PC-9 (cell line): ENCODE measurements around the gene CRAMP1. TPM values are rescaled to one million over a fixed set of nuclear protein-coding genes. Genes with fewer than 3 reads are reported as not detected.
A peak's percentile ranks its signal among the peaks of the same experiment; 100 is the strongest.

Source experiments
- BruUV-seq: library from RNA; stranded (reverse); fragments of 400-500 nt; replicated peaks from 2 replicates; lab custom pipeline; 2021; lab: Mats Ljungman, UMichigan
- CTCF ChIA-PET: fragments of 300-600 bp; sonication (Branson Sonifier 250); formaldehyde crosslinking; loops from one replicate; lab custom pipeline; 2022; ENCODE audit warnings: antibody characterized with exemption; lab: Charles Lee
- POLR2A ChIA-PET: fragments of 300-600 bp; sonication (Branson Sonifier 250); formaldehyde crosslinking; loops from one replicate; lab custom pipeline; 2022; ENCODE audit warnings: antibody characterized with exemption; ENCODE audit not compliant: unreplicated experiment; lab: Charles Lee
- DNase-seq, 2 experiments: peaks; one replicate each; pipeline versions ENCODE4 v3.0.0 to v3.0.0-alpha.2; 2015 to 2022; ENCODE audit warnings: mixed read lengths in 1 of 2
- H2AFZ ChIP-seq: fragments of 200-600 bp; sonication (generic); 2 replicates; pipeline ENCODE4 v1.8.1; 2017; ENCODE audit warnings: antibody characterized with exemption
- H3F3A ChIP-seq: fragments of 200-600 bp; sonication (generic); 2 replicates; pipeline ENCODE4 v1.8.1; 2017; ENCODE audit warnings: antibody characterized with exemption, mild to moderate bottlenecking, low read depth; ENCODE audit not compliant: insufficient read depth
- H3K27ac ChIP-seq: fragments of 200-600 bp; sonication (generic); 2 replicates; pipeline ENCODE4 v1.6.1; 2016; ENCODE audit warnings: mixed run types
- H3K27me3 ChIP-seq: fragments of 200-600 bp; sonication (generic); 2 replicates; pipeline ENCODE4 v1.6.1; 2016; ENCODE audit warnings: low read depth, mixed run types; ENCODE audit not compliant: insufficient read depth
- H3K36me3 ChIP-seq: fragments of 200-600 bp; sonication (generic); 2 replicates; pipeline ENCODE4 v1.6.1; 2016; ENCODE audit warnings: low read depth, mixed run types
- H3K4me1 ChIP-seq: fragments of 200-600 bp; sonication (generic); replicated peaks from 2 replicates; pipeline ENCODE4 v1.6.1; 2016; ENCODE audit warnings: mixed run types; ENCODE audit not compliant: insufficient read depth
- H3K4me2 ChIP-seq: fragments of 200-600 bp; sonication (generic); 2 replicates; pipeline ENCODE4 v1.6.1; 2017; ENCODE audit warnings: mixed run types
- H3K4me3 ChIP-seq: fragments of 200-600 bp; sonication (generic); 2 replicates; pipeline ENCODE4 v1.6.1; 2016; ENCODE audit warnings: mixed run types
- H3K79me2 ChIP-seq: fragments of 200-600 bp; sonication (generic); 2 replicates; pipeline ENCODE4 v1.6.1; 2017; ENCODE audit warnings: low read depth, mixed run types
- H3K9me2 ChIP-seq: fragments of 200-600 bp; sonication (generic); 2 replicates; pipeline ENCODE4 v1.8.1; 2017; ENCODE audit warnings: mild to moderate bottlenecking; ENCODE audit not compliant: insufficient read depth
- H3K9me3 ChIP-seq: fragments of 200-600 bp; sonication (generic); 2 replicates; pipeline ENCODE4 v1.8.1; 2016; ENCODE audit warnings: low read depth; ENCODE audit not compliant: insufficient read depth
- H4K20me1 ChIP-seq: fragments of 200-600 bp; sonication (generic); 2 replicates; pipeline ENCODE4 v1.8.1; 2017; ENCODE audit not compliant: insufficient read depth
- CTCF ChIP-seq: fragments of 200-600 bp; sonication (generic); conservative IDR thresholded peaks from 2 replicates; pipeline ENCODE4 v1.6.1; 2017; ENCODE audit warnings: mixed run types, antibody characterized with exemption, mild to moderate bottlenecking, moderate library complexity
- EZH2 ChIP-seq: fragments of 200-600 bp; sonication (generic); IDR thresholded peaks from 2 replicates; pipeline ENCODE4 v1.8.0; 2017; ENCODE audit warnings: antibody characterized with exemption, low read depth
- intact Hi-C: fragments of 100-400 bp; cut with micrococcal nuclease; formaldehyde crosslinking; loops from one replicate; pipeline ENCODE4 v1.10.0; 2022; ENCODE audit not compliant: unreplicated experiment
- total RNA-seq: library from RNA; stranded (reverse); gene quantifications from 2 replicates; pipeline ENCODE4 v1.2.3, GENCODE V29; 2021

The CRAMP1 gene
- total RNA-seq, 1 experiment from 2014 or later, result 22.7 TPM

- ChIA-PET CTCF (no interaction called here), POLR2A (interaction anchor here (0.5 kb wide), 1 partner anchor 19 kb away, joined by 4 read pairs; no protein-coding TSS in a partner anchor)
- DNase-seq, result no peak
- H3K4me1 ChIP-seq, result peaks cover 89% of the 10 kb centered on the region
- H3K4me2 ChIP-seq, result peak overlapping the region; percentile 81
- H3K4me3 ChIP-seq, result peak overlapping the region; percentile 38; the same call in 1 of the 2 replicates
- no peak overlapping the region for H2AFZ ChIP-seq
- intact Hi-C loops, result loop anchor here (5.0 kb wide), 1 partner anchor 75 kb away; the partner anchor contains the start of genes CRAMP1 and IFT140
- H3K27ac ChIP-seq, result peak overlapping the region; percentile 99
- H3F3A ChIP-seq, result peaks cover 93% of the 10 kb centered on the region
- no peak for TF ChIP-seq EZH2
- no peak for TF ChIP-seq CTCF
- H3K27me3 ChIP-seq, result no peaks in the 10 kb centered on the region
- H3K9me2 ChIP-seq, result no peaks in the 10 kb centered on the region
- H3K36me3 ChIP-seq, result peaks cover 62% of the 10 kb centered on the region
- H3K79me2 ChIP-seq, result peaks cover 92% of the 10 kb centered on the region
- H3K9me3 ChIP-seq, result 0 out of 2 replicates have a peak, but pooled peaks cover 5% of the 10 kb centered on the region
- BruUV-seq, result no TSS peak
- H4K20me1 ChIP-seq, result no peaks in the 10 kb centered on the region
Observed at GRCh38 chr16:1687427-1688316, 75.5 kb downstream of the CRAMP1 start.

DNA sequence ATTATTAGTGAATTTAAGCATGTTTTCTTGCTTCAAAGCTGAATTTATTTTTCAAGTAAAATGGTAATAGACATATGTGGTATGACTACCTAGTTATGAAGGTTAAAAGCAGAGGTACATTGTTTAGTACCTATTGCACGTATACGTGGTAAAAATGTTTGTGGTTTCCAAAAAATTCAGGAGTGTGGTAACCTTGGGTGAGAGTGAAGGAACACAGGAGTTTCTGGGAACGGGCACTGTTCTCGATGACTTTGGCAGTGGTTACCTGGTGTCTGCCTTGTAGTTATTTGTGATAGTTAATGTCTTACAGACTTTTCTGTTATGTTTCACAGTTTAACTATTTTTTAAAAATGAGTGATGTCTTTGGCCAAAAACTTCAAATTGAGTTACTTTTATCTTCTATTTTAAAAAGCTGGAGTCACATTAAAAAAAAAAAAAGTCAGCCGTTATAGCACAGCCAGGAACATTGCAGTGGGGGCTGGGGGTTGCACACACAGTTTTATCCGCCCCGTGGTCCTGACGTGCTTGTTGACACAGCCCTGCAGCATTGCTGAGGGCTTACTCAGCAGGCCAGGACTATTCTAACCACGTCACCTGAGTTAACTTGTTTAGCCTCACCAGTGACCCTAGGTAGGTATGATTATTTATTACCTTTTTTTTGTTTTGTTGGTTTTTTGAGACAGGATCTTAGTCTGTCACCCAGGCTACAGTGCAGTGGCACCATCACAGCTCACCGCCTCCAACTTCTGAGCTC, 76.8 kb downstream of the CRAMP1 start:
- Histone ChIP-seq H3K27ac (peak overlapping the region; percentile 99), H4K20me1 (no peaks in the 10 kb centered on the region), H3K9me2 (no peaks in the 10 kb centered on the region), H3K4me3 (peak overlapping the region; percentile 38; the same call in 1 of the 2 replicates), H3F3A (peaks cover 82% of the 10 kb centered on the region), H3K4me2 (peak overlapping the region; percentile 81), H3K4me1 (peaks cover 87% of the 10 kb centered on the region), H2AFZ (no peak overlapping the region), H3K36me3 (peaks cover 67% of the 10 kb centered on the region), H3K27me3 (no peaks in the 10 kb centered on the region), H3K9me3 (0 out of 2 replicates have a peak, but pooled peaks cover under 1% of the 10 kb centered on the region), H3K79me2 (peaks cover 92% of the 10 kb centered on the region)
- ChIA-PET POLR2A (interaction anchor here (0.6 to 1.0 kb wide), 3 partner anchors 11 to 55 kb away, joined by 3 to 6 read pairs (median 6); partner anchors contain the start of gene JPT2), CTCF (interaction anchor here (0.5 kb wide), 1 partner anchor 167 kb away, joined by 4 read pairs; no protein-coding TSS in a partner anchor)
- DNase-seq, result peak; percentile 91 to 97
- intact Hi-C loops, result loop anchor here (1.0 to 5.0 kb wide), 3 partner anchors 11 to 77 kb away; partner anchors contain the start of genes CRAMP1, IFT140 and JPT2
- TF ChIP-seq CTCF (no peak), EZH2 (no peak)
- no TSS peak for BruUV-seq

DNA sequence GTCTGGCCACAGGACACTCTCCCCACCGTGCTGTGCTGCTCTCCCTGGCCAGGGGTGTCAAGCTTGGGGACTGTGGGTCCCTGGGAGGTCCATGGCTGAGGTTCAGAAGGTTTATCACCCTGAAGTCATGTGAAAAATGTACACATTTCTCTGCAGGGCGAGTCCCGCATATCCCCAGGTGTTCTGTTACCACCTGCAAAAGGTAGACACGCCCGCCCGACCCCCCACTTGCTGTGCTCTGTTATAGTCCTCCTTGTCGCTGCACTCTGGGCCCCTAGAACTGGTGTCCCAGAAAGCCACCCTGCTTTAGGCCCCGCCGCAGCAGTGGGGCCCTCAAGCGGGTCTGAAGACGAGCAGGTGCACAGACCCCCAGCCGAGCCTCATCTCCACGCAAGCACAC, 77.7 kb downstream of the CRAMP1 start:
- Histone ChIP-seq H3K4me1 (peaks cover 78% of the 10 kb centered on the region), H2AFZ (no peak overlapping the region), H3K4me3 (peak overlapping the region; percentile 38; the same call in 1 of the 2 replicates), H4K20me1 (no peaks in the 10 kb centered on the region), H3K79me2 (peaks cover 92% of the 10 kb centered on the region), H3K4me2 (peak overlapping the region; percentile 81), H3K36me3 (peaks cover 68% of the 10 kb centered on the region), H3K27ac (peak overlapping the region; percentile 99), H3F3A (peaks cover 78% of the 10 kb centered on the region), H3K9me3 (no peaks in the 10 kb centered on the region), H3K27me3 (no peaks in the 10 kb centered on the region), H3K9me2 (no peaks in the 10 kb centered on the region)
- ChIA-PET POLR2A (interaction anchor here (1.0 kb wide), 1 partner anchor 12 kb away, joined by 6 read pairs; the partner anchor contains the start of gene JPT2), CTCF (interaction anchor here (0.7 kb wide), 1 partner anchor 16 kb away, joined by 11 read pairs; no protein-coding TSS in a partner anchor)
- intact Hi-C loops, result loop anchor here (1.0 to 5.0 kb wide), 3 partner anchors 12 to 78 kb away; partner anchors contain the start of genes CRAMP1, IFT140 and JPT2
- peak; percentile 75 to 84 for DNase-seq
- no peak for TF ChIP-seq EZH2
- TF ChIP-seq CTCF, result no peak
- BruUV-seq, result no TSS peak
